ENCODE data around the gene NFIA. TPM values are rescaled to one million over a fixed set of nuclear protein-coding genes. Genes with fewer than 3 reads are reported as not detected.

NFIA gene
- total and polyA plus RNA-seq, 9 of the 15 experiments (the other 6 are each of a cell fraction or from before 2014, with no cell fraction given) = 5.3 to 24.9 (median 9.8) TPM

DNA sequence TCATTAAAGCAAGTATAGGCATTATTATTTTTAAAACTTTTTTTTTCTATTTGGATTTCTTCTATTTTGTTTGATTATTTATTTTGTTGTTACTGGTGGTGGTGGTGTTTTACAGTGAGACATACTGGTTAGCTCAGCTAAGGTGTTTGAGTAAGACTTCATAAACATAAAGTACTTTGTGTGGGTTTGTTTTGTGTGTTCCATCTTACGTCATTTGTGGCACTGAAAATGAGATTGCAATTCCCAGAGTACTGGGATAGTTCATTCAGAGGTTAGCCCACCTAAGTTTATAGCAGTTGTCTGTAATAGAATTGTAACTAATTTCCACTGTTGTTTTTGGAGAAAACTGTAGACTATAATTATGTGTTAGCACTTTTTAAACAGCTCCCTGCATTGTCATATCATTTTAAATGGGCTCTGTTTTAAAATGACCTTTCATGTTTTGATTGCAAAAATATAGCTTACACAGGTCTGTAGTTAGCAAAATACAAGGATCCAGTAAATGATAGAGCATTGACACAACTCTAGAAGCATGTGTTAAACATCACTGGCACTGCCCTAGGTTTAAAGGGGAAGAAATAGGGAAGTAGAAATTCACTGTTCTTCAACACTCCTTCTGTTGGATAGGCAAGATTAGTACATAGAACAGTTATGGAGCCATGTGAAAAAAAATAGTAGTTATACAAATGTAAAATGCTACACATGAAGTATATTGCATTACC, 171.7 kb downstream of the NFIA start:
- CTCF ChIA-PET (ENCODE audit: low intra/inter-chr PET ratio) = no interaction called here

More for the DNA sequence above, 171.7 kb downstream of the NFIA start:
- no peak for FAIRE-seq
- Histone ChIP-seq H3K9ac (ENCODE audit: insufficient read depth in 1 of 2, low read depth in 2 of 2, low read length in 2 of 2) (peak overlapping the region in 1 of 2 experiments; percentile 65; a peak in 1 of 4 replicates), H3K4me1 (replicated peaks in 1 of 2; ENCODE audit: control insufficient read depth in 2 of 2, insufficient read depth in 2 of 2, low read length in 2 of 2) (peaks cover 10 to 27% of the 10 kb centered on the region in 2 experiments), H3K79me2 (ENCODE audit: control insufficient read depth, insufficient read depth, low read length) (peaks cover 69% of the 10 kb centered on the region), H2AFZ (ENCODE audit: low read depth, low read length) (peak overlapping the region; percentile 54), H3K4me3 (no peak overlapping the region), H3K9me1 (ENCODE audit: control insufficient read depth, insufficient read depth, low read length) (no peaks in the 10 kb centered on the region), H3K27me3 (ENCODE audit: control insufficient read depth in 2 of 2, insufficient read depth in 2 of 2, low read length in 2 of 2) (no peaks in the 10 kb centered on the region), H3K4me2 (ENCODE audit: insufficient read depth, low read length) (peak overlapping the region; percentile 61; the same call in 1 of the 2 replicates), H3K9me3 (replicated peaks; ENCODE audit: control insufficient read depth, insufficient read depth, low read depth, low read length) (no peaks in the 10 kb centered on the region), H3K36me3 (ENCODE audit: control insufficient read depth, insufficient read depth, low read length) (no peaks in the 10 kb centered on the region), H4K20me1 (replicated peaks; ENCODE audit: control insufficient read depth, insufficient read depth, low read length) (no peaks in the 10 kb centered on the region), H3K27ac (ENCODE audit: extremely low read depth, low read depth, low read length) (peak overlapping the region; percentile 82)
- POLR2A ChIA-PET = interaction anchor here (0.6 to 2.9 kb wide), 7 partner anchors 10 to 203 kb away, joined by 3 to 16 read pairs (median 5); no protein-coding TSS in a partner anchor
- intact Hi-C loops (cut with micrococcal nuclease) = loop anchor here (5.0 kb wide), 1 partner anchor 202 kb away; no protein-coding TSS in a partner anchor
- 62% methylated on average over 1 of the region's 1 CpG for WGBS (ENCODE audit: insufficient coverage, low coverage, missing lambda C conversion rate)
- BruUV-seq (replicated peaks) = no TSS peak
- in situ Hi-C loops (cut with MboI) = no loop called here
- no peak for DNase-seq (ENCODE audit: extremely low read depth in 1 of 4, low spot score in 3 of 4)
- ATAC-seq = peak; percentile 31
- TF ChIP-seq, protein P1, sequence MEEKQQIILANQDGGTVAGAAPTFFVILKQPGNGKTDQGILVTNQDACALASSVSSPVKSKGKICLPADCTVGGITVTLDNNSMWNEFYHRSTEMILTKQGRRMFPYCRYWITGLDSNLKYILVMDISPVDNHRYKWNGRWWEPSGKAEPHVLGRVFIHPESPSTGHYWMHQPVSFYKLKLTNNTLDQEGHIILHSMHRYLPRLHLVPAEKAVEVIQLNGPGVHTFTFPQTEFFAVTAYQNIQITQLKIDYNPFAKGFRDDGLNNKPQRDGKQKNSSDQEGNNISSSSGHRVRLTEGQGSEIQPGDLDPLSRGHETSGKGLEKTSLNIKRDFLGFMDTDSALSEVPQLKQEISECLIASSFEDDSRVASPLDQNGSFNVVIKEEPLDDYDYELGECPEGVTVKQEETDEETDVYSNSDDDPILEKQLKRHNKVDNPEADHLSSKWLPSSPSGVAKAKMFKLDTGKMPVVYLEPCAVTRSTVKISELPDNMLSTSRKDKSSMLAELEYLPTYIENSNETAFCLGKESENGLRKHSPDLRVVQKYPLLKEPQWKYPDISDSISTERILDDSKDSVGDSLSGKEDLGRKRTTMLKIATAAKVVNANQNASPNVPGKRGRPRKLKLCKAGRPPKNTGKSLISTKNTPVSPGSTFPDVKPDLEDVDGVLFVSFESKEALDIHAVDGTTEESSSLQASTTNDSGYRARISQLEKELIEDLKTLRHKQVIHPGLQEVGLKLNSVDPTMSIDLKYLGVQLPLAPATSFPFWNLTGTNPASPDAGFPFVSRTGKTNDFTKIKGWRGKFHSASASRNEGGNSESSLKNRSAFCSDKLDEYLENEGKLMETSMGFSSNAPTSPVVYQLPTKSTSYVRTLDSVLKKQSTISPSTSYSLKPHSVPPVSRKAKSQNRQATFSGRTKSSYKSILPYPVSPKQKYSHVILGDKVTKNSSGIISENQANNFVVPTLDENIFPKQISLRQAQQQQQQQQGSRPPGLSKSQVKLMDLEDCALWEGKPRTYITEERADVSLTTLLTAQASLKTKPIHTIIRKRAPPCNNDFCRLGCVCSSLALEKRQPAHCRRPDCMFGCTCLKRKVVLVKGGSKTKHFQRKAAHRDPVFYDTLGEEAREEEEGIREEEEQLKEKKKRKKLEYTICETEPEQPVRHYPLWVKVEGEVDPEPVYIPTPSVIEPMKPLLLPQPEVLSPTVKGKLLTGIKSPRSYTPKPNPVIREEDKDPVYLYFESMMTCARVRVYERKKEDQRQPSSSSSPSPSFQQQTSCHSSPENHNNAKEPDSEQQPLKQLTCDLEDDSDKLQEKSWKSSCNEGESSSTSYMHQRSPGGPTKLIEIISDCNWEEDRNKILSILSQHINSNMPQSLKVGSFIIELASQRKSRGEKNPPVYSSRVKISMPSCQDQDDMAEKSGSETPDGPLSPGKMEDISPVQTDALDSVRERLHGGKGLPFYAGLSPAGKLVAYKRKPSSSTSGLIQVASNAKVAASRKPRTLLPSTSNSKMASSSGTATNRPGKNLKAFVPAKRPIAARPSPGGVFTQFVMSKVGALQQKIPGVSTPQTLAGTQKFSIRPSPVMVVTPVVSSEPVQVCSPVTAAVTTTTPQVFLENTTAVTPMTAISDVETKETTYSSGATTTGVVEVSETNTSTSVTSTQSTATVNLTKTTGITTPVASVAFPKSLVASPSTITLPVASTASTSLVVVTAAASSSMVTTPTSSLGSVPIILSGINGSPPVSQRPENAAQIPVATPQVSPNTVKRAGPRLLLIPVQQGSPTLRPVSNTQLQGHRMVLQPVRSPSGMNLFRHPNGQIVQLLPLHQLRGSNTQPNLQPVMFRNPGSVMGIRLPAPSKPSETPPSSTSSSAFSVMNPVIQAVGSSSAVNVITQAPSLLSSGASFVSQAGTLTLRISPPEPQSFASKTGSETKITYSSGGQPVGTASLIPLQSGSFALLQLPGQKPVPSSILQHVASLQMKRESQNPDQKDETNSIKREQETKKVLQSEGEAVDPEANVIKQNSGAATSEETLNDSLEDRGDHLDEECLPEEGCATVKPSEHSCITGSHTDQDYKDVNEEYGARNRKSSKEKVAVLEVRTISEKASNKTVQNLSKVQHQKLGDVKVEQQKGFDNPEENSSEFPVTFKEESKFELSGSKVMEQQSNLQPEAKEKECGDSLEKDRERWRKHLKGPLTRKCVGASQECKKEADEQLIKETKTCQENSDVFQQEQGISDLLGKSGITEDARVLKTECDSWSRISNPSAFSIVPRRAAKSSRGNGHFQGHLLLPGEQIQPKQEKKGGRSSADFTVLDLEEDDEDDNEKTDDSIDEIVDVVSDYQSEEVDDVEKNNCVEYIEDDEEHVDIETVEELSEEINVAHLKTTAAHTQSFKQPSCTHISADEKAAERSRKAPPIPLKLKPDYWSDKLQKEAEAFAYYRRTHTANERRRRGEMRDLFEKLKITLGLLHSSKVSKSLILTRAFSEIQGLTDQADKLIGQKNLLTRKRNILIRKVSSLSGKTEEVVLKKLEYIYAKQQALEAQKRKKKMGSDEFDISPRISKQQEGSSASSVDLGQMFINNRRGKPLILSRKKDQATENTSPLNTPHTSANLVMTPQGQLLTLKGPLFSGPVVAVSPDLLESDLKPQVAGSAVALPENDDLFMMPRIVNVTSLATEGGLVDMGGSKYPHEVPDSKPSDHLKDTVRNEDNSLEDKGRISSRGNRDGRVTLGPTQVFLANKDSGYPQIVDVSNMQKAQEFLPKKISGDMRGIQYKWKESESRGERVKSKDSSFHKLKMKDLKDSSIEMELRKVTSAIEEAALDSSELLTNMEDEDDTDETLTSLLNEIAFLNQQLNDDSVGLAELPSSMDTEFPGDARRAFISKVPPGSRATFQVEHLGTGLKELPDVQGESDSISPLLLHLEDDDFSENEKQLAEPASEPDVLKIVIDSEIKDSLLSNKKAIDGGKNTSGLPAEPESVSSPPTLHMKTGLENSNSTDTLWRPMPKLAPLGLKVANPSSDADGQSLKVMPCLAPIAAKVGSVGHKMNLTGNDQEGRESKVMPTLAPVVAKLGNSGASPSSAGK (IDR thresholded peaks at IDR 0.05) = 0 out of 2 replicates have a peak, but pooled peaks have one; percentile 16
- TF ChIP-seq THRAP3 (IDR thresholded peaks at IDR 0.05; ENCODE audit: borderline replicate concordance) (0 out of 2 replicates have a peak, but pooled peaks have one; percentile 55), SPI1 (IDR thresholded peaks at IDR 0.05; ENCODE audit: borderline replicate concordance, low read depth, low read length) (0 out of 2 replicates have a peak, but pooled peaks have one; percentile 16), HEY1 (CRISPR knock-in tag; IDR thresholded peaks at IDR 0.05; ENCODE audit: borderline replicate concordance) (no peak)
- TF ChIP-seq, protein P2, sequence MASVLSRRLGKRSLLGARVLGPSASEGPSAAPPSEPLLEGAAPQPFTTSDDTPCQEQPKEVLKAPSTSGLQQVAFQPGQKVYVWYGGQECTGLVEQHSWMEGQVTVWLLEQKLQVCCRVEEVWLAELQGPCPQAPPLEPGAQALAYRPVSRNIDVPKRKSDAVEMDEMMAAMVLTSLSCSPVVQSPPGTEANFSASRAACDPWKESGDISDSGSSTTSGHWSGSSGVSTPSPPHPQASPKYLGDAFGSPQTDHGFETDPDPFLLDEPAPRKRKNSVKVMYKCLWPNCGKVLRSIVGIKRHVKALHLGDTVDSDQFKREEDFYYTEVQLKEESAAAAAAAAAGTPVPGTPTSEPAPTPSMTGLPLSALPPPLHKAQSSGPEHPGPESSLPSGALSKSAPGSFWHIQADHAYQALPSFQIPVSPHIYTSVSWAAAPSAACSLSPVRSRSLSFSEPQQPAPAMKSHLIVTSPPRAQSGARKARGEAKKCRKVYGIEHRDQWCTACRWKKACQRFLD (CRISPR knock-in tag; IDR thresholded peaks at IDR 0.05) = 0 out of 2 replicates have a peak, but pooled peaks have one; percentile 13
